Stomach (tissue), 9 donors: ENCODE data around the gene NXPH4. TPM values are rescaled to one million over a fixed set of nuclear protein-coding genes. Genes with fewer than 3 reads are reported as not detected.

Experiments used
- DNase-seq, 2 donors: peaks; one replicate each; pipeline versions ENCODE4 v3.0.0 to v3.0.0-alpha.2; 2013 to 2019
- H3K27ac ChIP-seq, 5 donors: fragments of 200-600 bp in 4 of 5; sonication (generic) in 4 of 5; one replicate each; pipeline ENCODE4 v1.5.1; 2013 to 2019; ENCODE audit warnings: mild to moderate bottlenecking in 1 of 5, moderate library complexity in 1 of 5
- H3K27me3 ChIP-seq, 3 donors: fragments of 200-600 bp; sonication (generic); one replicate each; pipeline ENCODE4 v1.5.1; 2017 to 2019; ENCODE audit warnings: mixed run types in 1 of 3
- H3K36me3 ChIP-seq, 4 donors: fragments of 200-600 bp; sonication (generic); 1 replicate in 3 of 4; 2 replicates in 1 of 4; pipeline ENCODE4 v1.5.1; 2016 to 2019
- H3K4me1 ChIP-seq, 4 donors: fragments of 200-600 bp; sonication (generic); one replicate each; pipeline ENCODE4 v1.5.1; 2016 to 2019
- H3K4me3 ChIP-seq, 4 donors: fragments of 200-600 bp; sonication (generic) in 3 of 4; one replicate each; pipeline ENCODE4 v1.5.1; 2016 to 2019; ENCODE audit warnings: mild to moderate bottlenecking in 1 of 4
- H3K9me3 ChIP-seq, 4 donors: fragments of 200-600 bp; sonication (generic); one replicate each; pipeline ENCODE4 v1.5.1; 2016 to 2019
- CTCF ChIP-seq, 7 experiments: fragments of 450-650 bp in 4 of 7; fragments of 200-600 bp in 3 of 7; sonication (generic) in 3 of 7; IDR thresholded peaks; one replicate each; pipeline ENCODE4 v1.5.1; 2016 to 2019; ENCODE audit warnings: antibody characterized with exemption in 7 of 7, control low read depth in 2 of 7, mild to moderate bottlenecking in 1 of 7
- EP300 ChIP-seq: sonication (generic); formaldehyde crosslinking; IDR thresholded peaks from one replicate; pipeline ENCODE4 v1.6.1; 2017; ENCODE audit warnings: antibody characterized with exemption
- POLR2A ChIP-seq, 4 donors: fragments of 450-650 bp; IDR thresholded peaks; one replicate each; pipeline ENCODE4 v1.6.1; 2016; ENCODE audit warnings: antibody characterized with exemption in 4 of 4, control low read depth in 2 of 4, mild to moderate bottlenecking in 1 of 4, moderate library complexity in 1 of 4
- POLR2AphosphoS5 ChIP-seq, 3 donors: sonication (generic); formaldehyde crosslinking; IDR thresholded peaks; one replicate each; pipeline ENCODE4 v1.6.1; 2016; ENCODE audit warnings: antibody characterized with exemption in 3 of 3
- WGBS, 5 donors: extraction: QIAGEN DNeasy Blood & Tissue Kit in 3 of 5; methylation state at CpG; one replicate each; pipeline versions ENCODE4 v1.1.5 to v1.1.7; 2013 to 2018; 5-methylcytosine and 5-hydroxymethylcytosine counted together
- intact Hi-C: fragments of 100-400 bp; cut with DNase I; formaldehyde crosslinking; loops from one replicate; pipeline ENCODE4 v1.15.1; 2023; ENCODE audit warnings: low total_unique reads
- polyA plus RNA-seq, 3 donors: library from polyadenylated mRNA; stranded (reverse); fragments of 200-250 nt; gene quantifications; one replicate each; pipeline ENCODE4 v1.2.3, GENCODE V29; 2013
- total RNA-seq, 5 donors: library from RNA; depleted of rRNA; stranded (reverse); fragments of >200 nt; gene quantifications; one replicate each; pipeline versions ENCODE4 v1.1.0 to v1.2.3, GENCODE V29; 2014 to 2016
- donor health status: healthy with polysubstance abuse.
- donor health status: Bipolar disorder and iron deficiency.
- donor health status: healthy.

The NXPH4 gene
- total and polyA plus RNA-seq, 8 donors, result 0.18 to 0.44 (median 0.30) TPM; not detected in 5

DNA sequence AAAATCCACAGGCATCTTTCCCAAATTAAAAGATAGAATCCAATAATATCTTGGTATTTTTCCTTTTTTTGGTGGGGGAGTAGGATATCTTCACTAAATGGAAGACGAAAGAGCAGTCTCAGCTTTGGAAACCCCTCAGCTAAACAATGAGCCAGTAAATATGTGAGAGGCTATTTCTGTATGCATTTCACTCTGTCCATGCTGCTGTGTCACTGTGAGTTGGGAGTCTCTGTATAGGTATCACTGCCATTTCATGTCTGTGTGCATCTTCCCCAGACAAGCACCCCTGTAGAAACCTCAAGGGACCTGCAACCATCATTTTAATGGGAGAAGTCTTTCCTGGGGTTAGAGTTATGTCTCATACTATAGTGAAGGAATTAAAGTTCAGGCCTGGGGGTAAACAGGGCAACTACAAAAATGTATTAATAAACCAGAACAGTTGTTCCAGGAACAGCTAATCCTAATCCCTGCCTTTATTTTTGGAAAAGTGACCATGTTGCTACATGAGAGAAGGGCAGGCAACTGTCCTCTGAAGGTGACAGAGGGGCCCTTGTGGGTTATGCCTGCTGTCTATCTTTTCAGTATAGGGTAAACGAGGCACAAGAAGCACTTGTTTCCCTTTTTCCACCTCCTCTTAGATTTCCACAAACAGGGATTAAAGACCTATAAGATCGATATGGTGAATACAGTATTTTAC, 45.7 kb downstream of the NXPH4 start:
- DNase-seq, result no peak
- H3K4me3 ChIP-seq, result no peak overlapping the region
- TF ChIP-seq CTCF (IDR thresholded peaks at IDR 0.05), result no peak
- no peak for TF ChIP-seq POLR2A (IDR thresholded peaks at IDR 0.05)
- TF ChIP-seq POLR2AphosphoS5 (IDR thresholded peaks at IDR 0.05), result no peak
- no peak for TF ChIP-seq EP300
- H3K27ac ChIP-seq, result no peak overlapping the region
- H3K27me3 ChIP-seq, result no peaks in the 10 kb centered on the region
- H3K36me3 ChIP-seq, result peaks cover 30 to 90% (median 85%) of the 10 kb centered on the region in 4 donors
- 81 to 88% (median 87%) methylated on average over 3 of the region's 3 CpGs for WGBS, 5 donors
- intact Hi-C loops, result no loop called here
- H3K4me1 ChIP-seq, result peaks cover 0 to 12% (median 2%) of the 10 kb centered on the region in 4 donors
- no peaks in the 10 kb centered on the region for H3K9me3 ChIP-seq

DNA sequence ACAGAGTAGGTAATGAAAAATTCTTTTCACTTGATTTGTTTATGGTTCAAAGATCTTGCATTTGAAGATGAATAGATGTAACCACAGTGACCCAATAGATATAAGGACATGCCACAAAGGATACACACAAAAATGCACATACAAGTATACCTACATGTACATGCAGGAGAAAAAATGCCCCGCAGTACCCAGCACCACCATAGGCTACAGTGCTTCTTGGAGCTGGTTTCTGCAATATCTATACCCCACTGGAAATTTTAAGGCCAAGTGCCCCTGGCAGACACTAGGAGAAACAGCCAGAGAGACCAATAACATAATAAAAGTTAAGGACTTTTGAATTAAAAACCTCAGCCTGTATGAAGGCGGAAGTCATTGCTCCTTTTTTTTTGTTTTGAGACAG, 46.5 kb downstream of the NXPH4 start:
- Histone ChIP-seq H3K4me1 (peaks cover 0 to 12% (median 2%) of the 10 kb centered on the region in 4 donors), H3K27me3 (no peaks in the 10 kb centered on the region), H3K27ac (no peak overlapping the region), H3K4me3 (no peak overlapping the region), H3K36me3 (peaks cover 25 to 90% (median 85%) of the 10 kb centered on the region in 4 donors), H3K9me3 (no peaks in the 10 kb centered on the region)
- DNase-seq, result no peak
- intact Hi-C loops, result no loop called here
- 89 to 98% (median 95%) methylated on average over 2 of the region's 2 CpGs for whole genome bisulfite sequencing, 5 donors
- no peak for TF ChIP-seq POLR2A (IDR thresholded peaks at IDR 0.05)
- TF ChIP-seq EP300, result no peak
- TF ChIP-seq CTCF (IDR thresholded peaks at IDR 0.05), result no peak

- Histone ChIP-seq H3K4me3 (no peak overlapping the region), H3K27ac (no peak overlapping the region), H3K27me3 (no peaks in the 10 kb centered on the region), H3K9me3 (no peaks in the 10 kb centered on the region), H3K36me3 (peaks cover 31 to 92% (median 87%) of the 10 kb centered on the region in 4 donors), H3K4me1 (no peaks in the 10 kb centered on the region)
- DNase-seq, result no peak
- TF ChIP-seq POLR2AphosphoS5 (IDR thresholded peaks at IDR 0.05) (no peak), EP300 (no peak), CTCF (IDR thresholded peaks at IDR 0.05) (no peak), POLR2A (IDR thresholded peaks at IDR 0.05) (no peak)
- intact Hi-C loops, result no loop called here
Observed at GRCh38 chr12:57266681-57267080, 50.1 kb downstream of the NXPH4 start.

- no peak for TF ChIP-seq EP300
- TF ChIP-seq CTCF (IDR thresholded peaks at IDR 0.05), result no peak
- TF ChIP-seq POLR2A (IDR thresholded peaks at IDR 0.05), result no peak
- no peak for TF ChIP-seq POLR2AphosphoS5 (IDR thresholded peaks at IDR 0.05)
- 76 to 93% (median 89%) methylated on average over 7 of the region's 7 CpGs for WGBS, 5 donors
Observed at GRCh38 chr12:57268264-57268663, 51.7 kb downstream of the NXPH4 start.

More at GRCh38 chr12:57268264-57268663, 51.7 kb downstream of the NXPH4 start:
- no peaks in the 10 kb centered on the region for H3K27me3 ChIP-seq
- peaks cover 38 to 92% (median 89%) of the 10 kb centered on the region in 4 donors for H3K36me3 ChIP-seq
- no peak overlapping the region for H3K27ac ChIP-seq
- no peak overlapping the region for H3K4me3 ChIP-seq
- no peaks in the 10 kb centered on the region for H3K9me3 ChIP-seq
- intact Hi-C loops, result no loop called here
- no peaks in the 10 kb centered on the region for H3K4me1 ChIP-seq
- DNase-seq, result no peak
